UCSD-AML1 (cell line): Measurements from ENCODE around the gene HS2ST1.

ENCODE experiments used
- DNase-seq: peaks from one replicate; lab custom pipeline; 2025; ENCODE audit not compliant: unreplicated experiment; lab: John Stamatoyannopoulos, UW

The HS2ST1 gene

DNA sequence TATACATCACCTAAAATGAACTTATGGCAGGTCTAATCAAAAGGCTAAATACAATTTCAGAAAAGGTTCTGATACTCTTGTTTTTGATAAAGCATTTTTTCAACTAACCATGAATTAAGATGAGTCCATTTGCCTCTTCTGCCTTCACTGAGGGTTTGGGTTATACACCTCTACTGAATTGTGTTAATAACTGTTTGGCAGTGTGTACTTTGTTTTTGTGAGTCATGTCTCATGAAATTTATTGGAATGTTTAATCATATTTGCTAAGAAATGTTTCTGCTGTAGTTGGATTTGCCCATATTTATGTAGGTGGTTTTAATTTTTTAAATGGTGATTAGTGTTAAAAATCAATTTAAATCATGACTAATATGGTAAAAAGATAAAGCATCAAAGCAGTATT is 190.5 kb downstream of the HS2ST1 start:
- no peak for DNase-seq

DNA sequence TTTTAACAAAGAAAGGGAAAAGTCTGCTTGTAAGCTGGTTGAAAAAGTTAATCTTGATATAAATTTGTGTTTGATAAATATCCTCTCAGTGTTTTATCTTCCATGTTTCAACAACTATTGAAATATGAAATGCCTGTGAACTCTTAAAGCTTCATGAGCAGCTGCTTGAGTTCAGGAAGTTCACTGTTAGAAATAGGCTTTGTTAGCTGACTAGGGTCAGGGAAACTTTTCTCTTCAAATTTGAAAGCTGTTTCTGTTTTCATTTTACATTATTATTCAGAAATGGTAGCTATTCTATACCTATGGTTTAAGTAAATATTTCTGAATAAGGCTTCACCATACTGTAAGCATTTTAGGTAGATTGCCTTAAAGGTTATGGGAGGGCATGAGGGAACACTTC is 191.7 kb downstream of the HS2ST1 start:
- DNase-seq: no peak

DNA sequence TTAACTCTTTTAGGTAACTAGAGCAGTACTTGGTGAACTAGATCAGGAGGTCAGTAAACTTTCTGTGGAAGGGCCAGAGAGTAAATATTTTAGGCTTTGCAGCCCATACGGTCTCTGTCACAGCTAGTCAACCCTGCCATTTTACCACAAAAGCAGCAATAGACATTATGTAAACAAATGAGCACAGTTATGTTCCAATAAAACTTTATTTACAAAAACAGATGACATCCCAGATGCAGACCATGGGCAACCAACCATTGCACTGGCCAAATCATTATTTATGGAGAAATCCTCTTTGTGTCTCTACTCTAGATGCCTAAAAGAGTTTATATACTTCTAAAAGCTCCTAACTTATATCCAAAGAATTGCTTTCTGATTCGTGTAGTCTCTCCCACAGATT is 192.4 kb downstream of the HS2ST1 start:
- DNase-seq: no peak

DNA sequence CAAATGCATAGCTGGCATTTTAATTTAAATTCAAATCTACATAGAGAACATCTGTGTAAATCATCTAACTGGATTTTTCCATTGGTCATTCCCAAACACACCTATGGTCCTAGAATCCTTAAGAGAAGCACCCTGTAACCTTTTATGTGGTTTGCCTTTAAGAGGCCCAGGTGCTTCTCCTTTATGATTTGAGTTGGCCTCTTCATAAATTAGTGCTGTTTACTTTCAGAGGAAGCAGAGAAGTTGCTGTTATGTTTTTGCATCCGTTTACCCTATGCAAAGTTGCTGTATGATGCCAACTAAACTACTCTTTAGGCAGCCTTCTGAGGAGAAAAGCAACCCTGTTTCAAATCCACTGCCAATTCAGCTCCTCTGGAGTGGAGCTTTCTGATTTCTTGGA is 193.8 kb downstream of the HS2ST1 start:
- DNase-seq: no peak

DNA sequence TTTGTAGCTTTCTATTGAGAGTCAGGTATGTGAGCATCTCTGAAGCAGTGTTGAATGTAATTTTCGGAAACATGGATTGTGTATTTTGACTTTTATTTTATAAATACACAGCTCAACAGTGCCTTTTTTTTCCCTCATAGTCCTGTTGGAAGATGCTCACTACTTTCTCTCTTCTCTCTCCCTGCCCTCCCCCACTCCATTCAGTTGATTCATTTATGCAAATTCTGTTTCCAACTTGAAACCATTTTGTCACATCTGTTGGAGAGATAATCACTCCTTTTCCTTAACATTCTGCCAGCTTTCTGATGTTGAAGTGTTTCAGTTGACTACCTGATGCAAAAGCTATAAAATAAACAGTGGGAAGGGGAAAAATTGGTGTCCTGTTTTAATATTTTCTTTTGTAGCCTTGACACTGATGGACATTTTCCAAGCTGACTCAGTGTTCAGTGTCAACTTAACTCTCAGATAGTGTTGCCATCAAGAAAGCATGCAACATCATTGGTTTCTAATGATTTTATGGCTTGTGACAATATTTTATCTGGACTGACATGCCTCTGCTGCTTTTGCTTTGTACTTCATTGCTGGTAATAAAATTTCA is 194.5 kb downstream of the HS2ST1 start:
- DNase-seq: no peak

DNA sequence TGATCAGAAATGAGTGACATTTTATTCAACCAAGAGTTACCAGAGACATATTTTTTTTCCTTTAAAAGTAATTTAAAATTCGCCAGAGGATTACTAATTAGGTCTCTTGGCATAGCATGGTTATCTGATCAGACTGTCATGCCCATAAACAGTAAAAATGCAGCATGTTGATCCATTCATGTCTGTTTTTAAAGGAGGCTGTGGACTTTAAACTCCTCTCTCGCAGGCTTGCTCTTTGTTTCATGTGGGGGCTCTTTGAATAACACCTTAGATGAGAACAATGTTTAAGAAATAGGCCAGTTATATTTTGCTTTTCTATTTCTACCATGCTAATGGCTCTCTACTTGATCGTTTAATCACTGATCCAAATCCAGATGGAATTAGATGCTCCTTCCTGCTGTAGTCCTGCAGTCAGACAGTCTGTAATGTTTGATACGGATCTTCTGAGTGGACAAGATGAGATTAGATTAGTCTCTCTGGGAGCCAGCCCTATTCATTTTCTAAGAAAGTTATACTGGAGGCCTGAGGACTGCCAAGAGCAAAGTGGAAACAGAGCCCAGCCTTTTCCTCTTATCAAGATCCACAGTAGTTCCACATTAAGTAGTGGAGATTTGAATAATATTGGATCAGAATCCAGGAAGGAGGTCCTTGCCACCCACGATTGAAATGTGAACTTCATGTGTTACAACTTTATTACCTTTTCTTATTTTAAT is 197.4 kb downstream of the HS2ST1 start:
- DNase-seq: no peak

DNA sequence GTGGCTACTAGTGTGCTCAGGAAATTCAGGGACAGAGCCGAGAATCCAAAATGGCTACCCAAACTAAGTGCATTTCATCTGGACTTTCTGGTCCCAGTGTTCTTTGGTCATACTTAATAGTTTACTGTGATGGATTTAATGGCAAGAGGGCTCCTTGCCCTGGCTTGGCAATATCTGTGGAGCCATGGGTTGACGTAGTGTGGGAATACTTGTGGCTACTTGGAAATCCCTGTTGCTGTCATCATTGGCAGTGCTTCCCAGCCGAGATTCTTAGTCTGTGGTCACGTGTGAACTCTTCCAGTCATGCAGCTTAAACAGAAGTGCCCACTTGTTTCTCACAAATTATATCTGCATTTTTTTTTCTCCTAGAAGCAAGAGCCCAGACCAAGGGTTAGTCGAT is 198.9 kb downstream of the HS2ST1 start:
- no peak for DNase-seq

DNA sequence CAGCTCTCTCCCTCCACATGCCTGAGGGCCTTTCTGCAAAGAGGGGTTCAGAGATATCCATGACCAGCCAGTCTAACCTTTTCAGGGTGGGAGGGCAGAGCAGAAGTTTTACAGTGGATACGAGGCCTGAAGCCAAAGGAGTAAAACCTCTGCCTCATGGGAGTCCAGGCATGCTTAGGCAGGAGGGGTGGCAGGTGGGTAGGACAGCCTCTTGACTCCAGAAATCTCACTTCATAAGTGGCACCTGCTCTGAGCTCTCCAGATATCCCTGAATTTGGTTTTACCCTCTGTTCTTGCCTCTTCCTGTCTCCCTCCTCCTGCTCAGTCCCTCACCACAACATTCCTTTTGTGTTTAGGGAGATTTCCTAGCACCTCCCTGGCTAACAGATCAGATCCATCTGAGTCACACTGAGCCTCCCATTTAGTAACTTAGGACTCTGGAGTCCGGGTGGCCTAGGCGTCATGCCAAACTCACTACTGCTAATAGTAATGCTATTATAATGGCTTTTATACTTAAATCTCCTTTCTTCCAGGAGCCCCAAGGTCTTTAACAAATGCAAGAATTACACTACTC is 201.0 kb downstream of the HS2ST1 start:
- no peak for DNase-seq

DNA sequence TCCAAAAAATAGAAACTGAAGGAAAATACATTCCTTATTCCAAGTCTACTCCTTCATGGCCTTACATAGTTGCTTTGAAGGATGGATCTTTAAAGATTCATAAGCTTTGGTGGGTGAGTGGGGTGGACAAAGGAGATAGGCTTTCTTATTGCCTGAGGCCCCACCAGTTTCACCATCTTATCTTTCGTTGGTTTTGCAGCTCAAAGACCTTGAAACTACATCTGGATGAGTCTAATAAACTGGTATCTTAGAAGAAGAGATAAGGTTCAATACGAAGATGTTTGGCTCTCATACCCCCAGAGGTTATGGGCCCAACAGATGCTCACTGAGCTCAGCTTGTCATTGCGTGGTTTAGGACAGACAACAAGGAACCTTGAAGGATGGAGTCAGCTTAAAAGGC is 201.5 kb downstream of the HS2ST1 start:
- DNase-seq: no peak

DNA sequence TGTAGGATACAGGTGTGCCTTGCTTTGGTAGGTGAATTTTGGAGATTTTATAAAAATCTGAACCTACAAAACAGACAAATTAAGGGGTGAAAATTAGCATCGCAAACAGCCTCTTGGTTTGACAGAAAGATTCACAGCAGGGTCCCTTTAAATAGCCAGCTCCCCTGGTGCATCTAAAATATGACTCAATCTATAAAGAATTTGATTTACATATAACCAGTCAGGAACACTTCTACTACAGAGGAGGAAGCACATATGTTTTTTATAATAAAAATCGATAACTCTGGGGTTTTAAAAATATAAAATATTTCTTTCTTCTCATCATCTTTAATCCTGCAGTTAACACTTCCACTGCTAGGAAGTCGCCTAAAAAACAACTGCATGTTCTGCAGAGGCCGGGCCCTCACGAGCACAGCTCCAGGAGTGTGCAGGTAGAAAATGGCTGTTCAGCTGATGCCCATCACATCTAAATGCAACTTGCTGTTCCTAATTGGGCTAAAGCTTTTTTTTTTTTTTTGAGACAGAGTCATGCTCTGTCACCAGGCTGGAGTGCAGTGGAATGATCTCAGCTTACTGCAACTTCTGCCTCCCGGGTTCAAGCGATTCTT is 203.4 kb downstream of the HS2ST1 start:
- no peak for DNase-seq

DNA sequence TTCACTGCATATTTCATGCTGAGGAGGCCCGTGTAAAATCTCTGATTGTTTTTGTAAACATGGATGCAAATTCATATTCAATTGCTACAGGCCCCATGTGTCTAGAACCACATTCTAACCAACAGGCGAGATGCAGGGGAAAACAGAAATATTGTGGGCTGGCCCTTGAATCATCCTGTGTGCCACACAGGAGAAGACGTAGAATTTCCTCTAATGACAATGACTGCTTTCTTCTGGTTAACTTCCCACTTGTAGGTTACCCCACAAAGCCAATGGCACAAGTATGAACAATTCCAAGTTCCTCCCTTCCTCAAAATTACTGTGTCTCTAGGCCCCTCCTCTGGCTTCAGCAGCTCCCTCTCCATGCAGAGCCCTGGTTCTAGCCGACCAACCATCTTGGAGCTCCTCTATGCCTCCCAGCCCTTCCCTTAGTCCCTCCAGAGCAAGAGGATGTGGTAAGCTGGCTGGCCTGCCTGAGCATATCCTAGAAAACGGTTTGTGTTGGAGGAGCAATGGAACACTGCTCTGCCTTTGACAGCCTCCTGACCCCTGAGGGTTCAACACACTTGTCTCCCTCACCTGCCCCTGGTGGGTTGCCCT is 205.2 kb downstream of the HS2ST1 start:
- DNase-seq: peak; percentile 37

DNA sequence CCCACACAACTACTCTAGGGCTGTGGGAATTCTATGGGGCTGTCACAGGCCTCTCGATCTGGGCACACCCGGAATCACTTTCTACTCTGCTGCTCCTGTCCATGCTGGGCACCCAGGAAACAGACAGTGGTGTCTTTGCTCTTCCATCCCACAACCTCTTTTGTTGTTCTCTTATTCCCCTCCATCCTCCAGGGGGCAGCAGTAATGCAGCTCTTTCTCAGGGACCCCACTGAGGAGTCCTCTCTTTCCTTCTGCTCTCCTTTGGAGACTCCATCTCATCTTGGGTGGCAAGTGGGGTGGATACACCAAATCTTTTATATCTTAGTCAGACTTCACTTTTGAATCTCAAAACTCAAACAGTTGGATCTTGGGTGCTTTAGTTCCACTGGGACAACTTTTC is 206.3 kb downstream of the HS2ST1 start:
- no peak for DNase-seq

DNA sequence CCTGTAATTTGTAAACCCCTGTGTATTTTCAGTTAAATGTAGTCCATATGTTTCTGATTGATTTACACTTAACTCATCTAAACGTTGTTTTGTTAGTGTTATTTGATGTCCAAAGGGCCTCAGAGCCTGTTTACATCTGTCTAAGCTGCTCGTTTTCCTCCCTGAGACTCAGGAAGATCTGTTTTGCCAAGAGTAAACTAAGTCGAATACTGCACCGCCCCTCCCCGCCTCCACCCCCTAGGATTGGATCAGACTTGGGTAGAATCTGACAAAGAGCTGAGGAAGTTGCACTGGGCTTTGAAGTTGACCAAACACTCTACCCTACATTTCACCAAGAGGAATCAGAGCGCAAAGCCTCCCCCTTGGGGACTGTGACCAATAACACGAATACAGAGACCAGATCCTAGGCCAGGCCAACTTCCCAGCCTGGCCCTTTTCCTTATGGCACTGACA is 207.3 kb downstream of the HS2ST1 start:
- no peak for DNase-seq

DNA sequence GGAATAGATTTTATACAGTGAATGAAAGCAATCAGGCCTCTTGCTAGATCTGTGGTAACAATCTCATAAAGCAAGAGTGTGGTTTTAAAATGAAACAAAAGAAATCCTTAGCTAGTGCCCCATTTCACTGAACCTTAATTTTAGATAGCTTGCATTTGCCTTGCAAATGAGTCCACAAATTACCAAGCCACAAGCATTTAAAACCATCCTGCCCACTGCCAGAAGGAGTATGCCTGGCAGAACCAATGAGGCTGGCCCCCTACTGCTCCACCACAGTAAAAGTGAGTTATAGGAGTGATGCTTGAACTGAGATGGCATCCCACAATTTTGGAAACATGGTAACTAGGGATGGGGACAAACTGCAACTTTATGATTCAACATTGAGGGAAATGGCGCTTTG is 207.8 kb downstream of the HS2ST1 start:
- no peak for DNase-seq

DNA sequence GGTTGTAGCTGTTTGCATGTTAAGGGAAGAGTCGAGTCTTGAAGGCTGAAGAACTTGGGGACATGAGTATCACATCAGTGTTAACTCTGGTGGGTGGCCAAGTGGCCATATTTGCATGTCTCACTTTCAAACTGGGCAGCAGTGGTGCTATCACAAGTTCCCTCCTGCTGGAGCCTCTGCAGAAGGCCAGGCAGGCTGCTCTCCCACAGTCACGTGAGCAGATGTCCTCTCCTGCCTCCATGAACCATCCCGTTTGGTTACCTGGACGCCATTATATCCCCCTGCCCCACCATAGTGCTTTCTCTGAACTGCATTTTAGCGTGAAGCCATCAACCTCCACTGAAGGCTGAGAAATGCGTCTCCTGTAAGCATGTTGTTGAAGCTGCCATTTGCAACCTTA is 209.2 kb downstream of the HS2ST1 start:
- DNase-seq: no peak

DNA sequence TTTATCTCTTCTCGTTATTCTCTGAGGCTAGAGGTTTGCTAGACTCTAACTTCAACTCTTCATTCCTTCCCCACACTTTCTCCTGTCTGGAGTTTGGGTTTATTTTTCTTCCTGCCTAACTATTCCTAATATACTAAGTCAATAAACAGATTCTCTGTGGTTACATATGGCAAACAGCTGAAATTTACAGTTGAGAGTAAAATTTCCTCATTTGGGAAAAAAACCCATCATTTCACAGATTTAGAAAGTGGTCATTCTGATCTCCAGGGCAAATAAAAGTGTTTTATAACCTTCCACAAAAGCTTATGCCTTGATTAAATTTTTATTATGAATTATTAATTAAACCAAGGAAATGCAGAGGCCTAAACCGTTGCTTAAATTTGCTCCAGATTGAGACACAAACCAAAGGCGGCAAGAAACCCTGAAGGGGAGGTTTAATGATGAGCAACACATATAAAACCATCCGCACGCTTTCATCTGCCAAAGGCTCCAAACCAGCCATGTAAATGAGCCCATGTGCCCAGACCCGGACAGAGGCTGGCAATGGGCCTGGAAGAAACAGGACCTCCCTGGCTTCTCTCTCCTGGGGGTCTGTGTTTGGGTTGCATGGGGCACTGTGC is 212.6 kb downstream of the HS2ST1 start:
- no peak for DNase-seq

DNA sequence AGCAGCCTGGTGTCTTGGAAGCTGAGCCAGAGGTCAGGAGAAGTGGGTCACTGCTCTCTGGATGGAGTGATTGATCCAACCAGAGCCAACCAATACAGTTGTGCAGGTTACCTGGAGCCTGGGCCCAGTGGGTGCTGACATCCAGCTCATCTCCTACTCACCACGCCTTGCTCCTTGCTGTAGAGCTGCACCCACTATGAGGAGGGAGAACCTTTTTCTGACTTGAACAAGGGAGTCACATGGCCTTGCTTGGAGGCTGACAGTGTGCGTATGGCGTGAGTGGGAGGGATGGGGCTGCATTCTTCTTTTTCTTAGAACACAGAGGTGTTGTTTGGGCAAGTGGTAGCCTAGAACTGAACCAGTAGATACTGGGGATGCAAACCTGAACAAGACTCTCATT is 213.1 kb downstream of the HS2ST1 start:
- DNase-seq: no peak

DNA sequence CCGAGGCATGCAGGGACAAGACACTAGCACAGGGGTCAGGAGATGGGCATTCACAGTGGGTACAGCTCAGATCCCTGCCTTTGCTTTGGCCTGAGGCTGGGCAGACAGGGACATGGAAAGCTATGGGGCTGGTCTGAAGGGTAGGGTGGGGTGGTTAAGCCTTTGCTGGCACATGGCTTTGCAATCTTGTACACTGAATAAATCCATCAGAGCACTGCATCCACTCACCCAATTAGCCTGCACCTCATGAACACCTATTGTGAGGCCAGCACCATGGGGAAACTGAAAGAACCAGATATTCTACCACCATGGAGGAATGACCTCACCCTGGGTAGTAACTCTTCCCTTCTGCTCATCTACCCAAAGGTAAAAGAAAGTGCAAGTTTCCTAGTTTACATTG is 214.6 kb downstream of the HS2ST1 start:
- DNase-seq: no peak

DNA sequence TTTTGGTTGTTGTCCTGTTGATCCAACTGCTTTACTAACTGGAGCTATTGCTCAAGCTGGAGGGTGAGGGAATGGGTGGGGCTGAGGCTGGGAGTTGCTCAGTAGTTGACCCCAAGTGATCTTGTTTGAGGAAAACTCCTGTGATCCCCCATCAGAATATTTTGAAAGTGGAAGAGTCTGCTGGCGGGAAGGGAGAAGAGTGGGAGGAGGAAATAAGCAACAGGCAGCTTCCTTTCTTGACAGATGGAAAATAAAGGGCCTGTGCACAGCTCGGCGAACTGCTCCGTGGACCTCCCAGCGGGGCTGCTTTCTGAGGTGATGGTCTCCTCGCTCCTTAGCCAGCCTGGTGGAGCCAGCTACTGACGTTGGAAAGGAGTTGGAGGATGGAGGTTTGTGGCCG is 215.2 kb downstream of the HS2ST1 start:
- DNase-seq: peak; percentile 13

DNA sequence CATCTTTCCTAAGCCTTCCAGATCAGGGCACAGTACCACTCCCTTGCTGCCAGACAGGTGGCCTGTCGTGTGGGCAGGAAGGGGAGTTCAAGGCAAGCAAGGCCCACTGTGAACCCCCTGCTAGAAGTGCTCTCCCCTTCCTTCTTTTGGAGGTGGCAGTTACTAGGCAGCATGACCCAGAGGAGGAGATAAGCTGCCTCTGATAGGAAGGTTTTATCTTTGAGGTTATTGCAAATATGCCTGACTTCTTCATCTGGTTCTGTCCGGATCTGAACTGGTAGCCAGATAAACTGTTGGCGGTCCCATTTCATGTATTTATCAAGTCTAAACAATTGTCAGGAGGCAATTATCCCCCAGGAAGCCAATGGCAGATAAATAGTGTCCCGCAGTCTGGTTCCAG is 216.0 kb downstream of the HS2ST1 start:
- DNase-seq: peak; percentile 23

DNA sequence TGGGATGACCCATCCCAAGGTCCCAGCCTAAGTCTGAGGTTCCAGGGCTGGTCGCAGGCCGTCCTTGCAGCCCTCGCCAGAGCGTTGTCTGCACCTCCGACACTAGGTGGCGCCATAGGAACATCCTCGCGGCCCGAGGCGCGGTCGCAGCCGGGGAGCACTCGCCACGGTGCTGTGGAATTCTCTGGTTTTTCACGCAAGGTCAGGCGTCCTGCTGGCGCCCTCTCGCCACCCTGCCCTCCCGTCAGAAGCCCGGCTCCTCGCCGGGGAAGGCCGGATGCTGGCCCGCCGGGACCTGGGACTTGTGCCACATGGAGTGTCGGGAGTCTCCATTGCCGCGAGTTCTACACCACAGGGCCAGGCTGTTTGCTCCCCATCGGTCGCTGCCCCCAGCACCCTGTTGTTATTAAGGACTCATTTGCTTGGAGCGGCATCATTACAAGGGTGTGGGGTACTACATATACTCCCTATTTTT is 217.4 kb downstream of the HS2ST1 start:
- peak; percentile 71 for DNase-seq
